ENCODE results near the gene FBXO15.

FBXO15 gene

GRCh38 chr18:74116633-74117554, 30.7 kb downstream of the FBXO15 start:
- no peak for DNase-seq (ENCODE audit: extremely low read depth in 1 of 2, low read depth in 1 of 2)

- no peak for DNase-seq (ENCODE audit: extremely low read depth in 1 of 2, low read depth in 1 of 2)
Observed at GRCh38 chr18:74115046-74115445, 32.6 kb downstream of the FBXO15 start.

GRCh38 chr18:74114116-74114515, 33.5 kb downstream of the FBXO15 start:
- no peak for DNase-seq (ENCODE audit: extremely low read depth in 1 of 2, low read depth in 1 of 2)

GRCh38 chr18:74113711-74114110, 33.9 kb downstream of the FBXO15 start:
- DNase-seq (ENCODE audit: extremely low read depth in 1 of 2, low read depth in 1 of 2): no peak

GRCh38 chr18:74110976-74111375, 36.7 kb downstream of the FBXO15 start:
- DNase-seq (ENCODE audit: extremely low read depth in 1 of 2, low read depth in 1 of 2): no peak

GRCh38 chr18:74110149-74110548, 37.5 kb downstream of the FBXO15 start:
- no peak for DNase-seq (ENCODE audit: extremely low read depth in 1 of 2, low read depth in 1 of 2)

- DNase-seq (ENCODE audit: extremely low read depth in 1 of 2, low read depth in 1 of 2): no peak
Observed at GRCh38 chr18:74108460-74108859, 39.2 kb downstream of the FBXO15 start.

GRCh38 chr18:74097803-74098202, 49.8 kb downstream of the FBXO15 start:
- DNase-seq (ENCODE audit: extremely low read depth in 1 of 2, low read depth in 1 of 2): no peak

- no peak for DNase-seq (ENCODE audit: extremely low read depth in 1 of 2, low read depth in 1 of 2)
Observed at GRCh38 chr18:74092922-74093321, 54.7 kb downstream of the FBXO15 start.

GRCh38 chr18:74084184-74084855, 63.3 kb downstream of the FBXO15 start:
- DNase-seq (ENCODE audit: extremely low read depth in 1 of 2, low read depth in 1 of 2): no peak

GRCh38 chr18:74083557-74083952, 64.1 kb downstream of the FBXO15 start:
- DNase-seq (ENCODE audit: extremely low read depth in 1 of 2, low read depth in 1 of 2): no peak

- peak in 1 of 2 donors; percentile 7 for DNase-seq (ENCODE audit: extremely low read depth in 1 of 2, low read depth in 1 of 2)
Observed at GRCh38 chr18:74082742-74083556, 64.7 kb downstream of the FBXO15 start.

GRCh38 chr18:74081966-74082741, 65.5 kb downstream of the FBXO15 start:
- peak; percentile 23 to 35 for DNase-seq (ENCODE audit: extremely low read depth in 1 of 2, low read depth in 1 of 2)

- no peak for DNase-seq (ENCODE audit: extremely low read depth in 1 of 2, low read depth in 1 of 2)
Observed at GRCh38 chr18:74078257-74078656, 69.4 kb downstream of the FBXO15 start.

- DNase-seq (ENCODE audit: extremely low read depth in 1 of 2, low read depth in 1 of 2): no peak
Observed at GRCh38 chr18:74074668-74075564, 72.7 kb downstream of the FBXO15 start.

GRCh38 chr18:74073957-74074667, 73.5 kb downstream of the FBXO15 start:
- no peak for DNase-seq (ENCODE audit: extremely low read depth in 1 of 2, low read depth in 1 of 2)

GRCh38 chr18:74069178-74070050, 78.2 kb downstream of the FBXO15 start:
- DNase-seq (ENCODE audit: extremely low read depth in 1 of 2, low read depth in 1 of 2): no peak

GRCh38 chr18:74068296-74068695, 79.3 kb downstream of the FBXO15 start:
- no peak for DNase-seq (ENCODE audit: extremely low read depth in 1 of 2, low read depth in 1 of 2)

All from activated CD8-positive, alpha-beta memory T cell treated with anti-CD3 and anti-CD28 coated beads for 1 hour (primary cell).